WTC11 (cell line): ENCODE data around the gene TUB. TPM values are rescaled to one million over a fixed set of nuclear protein-coding genes. Genes with fewer than 3 reads are reported as not detected.

Experiments used
- ATAC-seq: fragments of 200-7000 bp; cut with Tn5 transposase; 2 replicates; pipeline ENCODE4 v1.10.0; 2021; ENCODE audit warnings: mild to moderate bottlenecking, moderate library complexity
- CTCF ChIA-PET: fragments of 300-600 bp; sonication (Branson Sonifier 250); formaldehyde crosslinking; loops from one replicate; lab custom pipeline; 2021; ENCODE audit warnings: antibody characterized with exemption; lab: Charles Lee
- POLR2A ChIA-PET: fragments of 350-600 bp; sonication (Branson Sonifier 250); formaldehyde crosslinking; loops from one replicate; lab custom pipeline; 2021; ENCODE audit warnings: antibody characterized with exemption; lab: Charles Lee
- DNase-seq: peaks from one replicate; pipeline ENCODE4 v3.0.0; 2021; ENCODE audit warnings: low spot score
- H3K27ac Mint-ChIP-seq: 2 replicates; pipeline ENCODE4 v1.8.0; 2021; ENCODE audit warnings: mixed read lengths
- H3K27me3 Mint-ChIP-seq: 2 replicates; pipeline ENCODE4 v1.8.0; 2021; ENCODE audit warnings: low read depth, mild to moderate bottlenecking, moderate library complexity, mixed read lengths
- H3K36me3 Mint-ChIP-seq: 2 replicates; pipeline ENCODE4 v1.8.0; 2021; ENCODE audit warnings: mixed read lengths
- H3K4me1 Mint-ChIP-seq: 2 replicates; pipeline ENCODE4 v1.8.0; 2022; ENCODE audit warnings: mixed read lengths
- H3K4me3 Mint-ChIP-seq: 2 replicates; pipeline ENCODE4 v1.8.0; 2021; ENCODE audit warnings: mild to moderate bottlenecking, moderate library complexity, mixed read lengths
- H3K9me3 Mint-ChIP-seq: 2 replicates; pipeline ENCODE4 v1.8.0; 2021; ENCODE audit warnings: mixed read lengths
- ARID4B ChIP-seq: sonication (generic); formaldehyde crosslinking; IDR thresholded peaks from 2 replicates; pipeline ENCODE4 v1.8.0; 2023; ENCODE audit warnings: missing genetic modification reagents, mild to moderate bottlenecking, borderline replicate concordance
- ATF1 ChIP-seq: sonication (generic); formaldehyde crosslinking; IDR thresholded peaks from 2 replicates; pipeline ENCODE4 v1.8.1; 2023; ENCODE audit warnings: mild to moderate bottlenecking, moderate library complexity, missing genetic modification reagents
- CDX4 ChIP-seq: fragments of 250-450 bp; sonication (Bioruptor Pico); IDR thresholded peaks from 2 replicates; pipeline ENCODE4 v1.9.0; 2021; ENCODE audit warnings: moderate library complexity, mild to moderate bottlenecking, inconsistent platforms, borderline replicate concordance
- CREB1 ChIP-seq: sonication (generic); formaldehyde crosslinking; IDR thresholded peaks from 2 replicates; pipeline ENCODE4 v1.8.0; 2023; ENCODE audit warnings: mild to moderate bottlenecking, missing genetic modification reagents
- CREM ChIP-seq: sonication (generic); formaldehyde crosslinking; IDR thresholded peaks from 2 replicates; pipeline ENCODE4 v1.8.1; 2022; ENCODE audit warnings: mild to moderate bottlenecking, missing genetic modification reagents, moderate library complexity
- GABPB1 ChIP-seq: sonication (generic); formaldehyde crosslinking; IDR thresholded peaks from 2 replicates; pipeline ENCODE4 v1.8.1; 2023; ENCODE audit warnings: mild to moderate bottlenecking, missing genetic modification reagents
- GTF2I ChIP-seq: fragments of 250-450 bp; sonication (Bioruptor Pico); conservative IDR thresholded peaks from 2 replicates; pipeline ENCODE4 v1.4.0; 2021; ENCODE audit warnings: mild to moderate bottlenecking
- HMGXB4 ChIP-seq: sonication (generic); formaldehyde crosslinking; IDR thresholded peaks from 2 replicates; pipeline ENCODE4 v1.8.1; 2023; ENCODE audit warnings: mild to moderate bottlenecking, moderate library complexity, missing genetic modification reagents
- NFATC4 ChIP-seq: fragments of 250-450 bp; sonication (Bioruptor Pico); IDR thresholded peaks from 2 replicates; pipeline ENCODE4 v1.9.0; 2021; ENCODE audit warnings: mild to moderate bottlenecking
- NFE2L1 ChIP-seq: sonication (generic); formaldehyde crosslinking; IDR thresholded peaks from 2 replicates; pipeline ENCODE4 v1.8.1; 2023; ENCODE audit warnings: missing genetic modification reagents
- NFYB ChIP-seq: sonication (generic); formaldehyde crosslinking; conservative IDR thresholded peaks from 2 replicates; pipeline ENCODE4 v1.8.0; 2022; ENCODE audit warnings: low read depth, missing genetic modification reagents
- SMAD4 ChIP-seq: sonication (generic); formaldehyde crosslinking; IDR thresholded peaks from 2 replicates; pipeline ENCODE4 v1.8.0; 2022; ENCODE audit warnings: mild to moderate bottlenecking, missing genetic modification reagents
- SOX15 ChIP-seq: fragments of 250-450 bp; sonication (Bioruptor Pico); IDR thresholded peaks from 2 replicates; pipeline ENCODE4 v1.9.0; 2021; ENCODE audit warnings: mild to moderate bottlenecking
- ZMAT4 ChIP-seq: fragments of 250-450 bp; sonication (Bioruptor Pico); IDR thresholded peaks from 2 replicates; pipeline ENCODE4 v1.9.0; 2021; ENCODE audit warnings: mild to moderate bottlenecking
- ZNF138 ChIP-seq: sonication (generic); formaldehyde crosslinking; conservative IDR thresholded peaks from 2 replicates; pipeline ENCODE4 v1.8.1; 2022; ENCODE audit warnings: mild to moderate bottlenecking, moderate library complexity, missing genetic modification reagents
- ZNF219 ChIP-seq: sonication (generic); formaldehyde crosslinking; IDR thresholded peaks from 2 replicates; pipeline ENCODE4 v1.8.0; 2023; ENCODE audit warnings: missing genetic modification reagents, mild to moderate bottlenecking, borderline replicate concordance
- ZNF532 ChIP-seq: fragments of 250-450 bp; sonication (Bioruptor Pico); IDR thresholded peaks from 2 replicates; pipeline ENCODE4 v1.9.0; 2021; ENCODE audit warnings: mild to moderate bottlenecking, borderline replicate concordance
- total RNA-seq: library from RNA; stranded (reverse); gene quantifications from 3 replicates; pipeline ENCODE4 v1.2.3, GENCODE V29; 2021

The TUB gene
- total RNA-seq, 1 experiment from 2014 or later, result 32.1 TPM

DNA sequence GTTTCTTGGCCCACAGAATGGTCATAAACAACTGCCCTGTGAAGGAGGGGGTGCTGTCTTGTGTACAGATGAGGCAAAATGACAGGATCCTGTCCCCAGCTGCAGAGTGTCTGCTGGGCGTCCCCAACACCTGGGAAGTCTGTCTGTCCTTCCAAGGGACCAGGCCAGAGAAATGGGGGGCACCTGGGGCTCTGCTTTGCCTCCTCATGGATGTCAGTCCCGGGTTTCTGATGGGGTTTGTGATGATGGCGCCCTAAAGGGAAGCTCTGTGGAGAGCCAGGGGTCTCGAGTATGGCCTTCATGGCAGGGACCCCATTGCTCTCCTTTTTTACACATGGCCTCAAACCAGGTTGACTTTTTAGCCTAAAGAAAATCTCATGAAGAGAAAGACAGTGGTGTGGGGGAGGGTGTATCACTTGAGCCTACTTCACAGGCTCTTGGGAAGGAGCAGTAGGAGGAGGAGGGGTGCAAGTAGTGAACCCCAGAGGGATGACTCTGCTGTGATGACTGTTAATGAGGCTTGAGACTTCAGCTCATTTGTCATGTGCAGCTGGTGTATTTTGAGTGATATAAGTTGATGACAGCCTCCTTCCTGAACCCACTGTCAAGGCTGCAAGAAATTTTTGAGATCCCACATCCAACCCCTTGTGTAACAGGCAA lies 40.6 kb upstream of the TUB start (continued):
- no peak for TF ChIP-seq ZNF532 (CRISPR knock-in tag)
- TF ChIP-seq ARID4B (CRISPR knock-in tag), result no peak
- TF ChIP-seq ATF1 (CRISPR knock-in tag), result no peak
- TF ChIP-seq SOX15 (CRISPR knock-in tag), result no peak
- no peak for TF ChIP-seq NFATC4
- TF ChIP-seq NFYB (CRISPR knock-in tag), result no peak
- no peak for TF ChIP-seq ZNF138
- no peak for TF ChIP-seq SMAD4 (CRISPR knock-in tag)
- TF ChIP-seq CDX4 (CRISPR knock-in tag), result no peak
- TF ChIP-seq NFE2L1 (CRISPR knock-in tag), result no peak
- no peak for TF ChIP-seq CREM (CRISPR knock-in tag)

- H3K36me3 Mint-ChIP-seq, result no peaks in the 10 kb centered on the region
- H3K27ac Mint-ChIP-seq, result no peak overlapping the region
- H3K4me3 Mint-ChIP-seq, result no peak overlapping the region
- H3K9me3 Mint-ChIP-seq, result peaks cover 12% of the 10 kb centered on the region
- H3K27me3 Mint-ChIP-seq, result peaks cover 8% of the 10 kb centered on the region
- DNase-seq, result no peak
- POLR2A ChIA-PET, result no interaction called here
- no peaks in the 10 kb centered on the region for H3K4me1 Mint-ChIP-seq
- no peak for ATAC-seq
- CTCF ChIA-PET, result interaction anchor here (14.5 kb wide), 1 partner anchor 49 kb away, joined by 278 read pairs; no protein-coding TSS in a partner anchor
- no peak for TF ChIP-seq HMGXB4 (CRISPR knock-in tag)
- TF ChIP-seq ZNF219, result no peak
- no peak for TF ChIP-seq ZMAT4 (CRISPR knock-in tag)
- no peak for TF ChIP-seq CREB1 (CRISPR knock-in tag)
- no peak for TF ChIP-seq GABPB1 (CRISPR knock-in tag)
- no peak for TF ChIP-seq GTF2I (CRISPR knock-in tag)
- TF ChIP-seq NFE2L1 (CRISPR knock-in tag), result no peak
Measured at GRCh38 chr11:8040921-8041285, 40.1 kb upstream of the TUB start.
